WTC11 (cell line): ENCODE measurements around the gene CLEC10A. TPM values are rescaled to one million over a fixed set of nuclear protein-coding genes. Genes with fewer than 3 reads are reported as not detected.
"Not testable (repeated sequence)": the region's sequence is repeated elsewhere in the genome, so short reads cannot be mapped to it uniquely, and the experiment has no call there.

ENCODE experiments used
- ATAC-seq: fragments of 200-7000 bp; cut with Tn5 transposase; 2 replicates; pipeline ENCODE4 v1.10.0; 2021; ENCODE audit warnings: mild to moderate bottlenecking, moderate library complexity
- CTCF ChIA-PET: fragments of 300-600 bp; sonication (Branson Sonifier 250); formaldehyde crosslinking; loops from one replicate; lab custom pipeline; 2021; ENCODE audit warnings: antibody characterized with exemption; lab: Charles Lee
- POLR2A ChIA-PET: fragments of 350-600 bp; sonication (Branson Sonifier 250); formaldehyde crosslinking; loops from one replicate; lab custom pipeline; 2021; ENCODE audit warnings: antibody characterized with exemption; lab: Charles Lee
- DNase-seq: peaks from one replicate; pipeline ENCODE4 v3.0.0; 2021; ENCODE audit warnings: low spot score
- H3K27ac Mint-ChIP-seq: 2 replicates; pipeline ENCODE4 v1.8.0; 2021; ENCODE audit warnings: mixed read lengths
- H3K27me3 Mint-ChIP-seq: 2 replicates; pipeline ENCODE4 v1.8.0; 2021; ENCODE audit warnings: low read depth, mild to moderate bottlenecking, moderate library complexity, mixed read lengths
- H3K36me3 Mint-ChIP-seq: 2 replicates; pipeline ENCODE4 v1.8.0; 2021; ENCODE audit warnings: mixed read lengths
- H3K4me1 Mint-ChIP-seq: 2 replicates; pipeline ENCODE4 v1.8.0; 2022; ENCODE audit warnings: mixed read lengths
- H3K4me3 Mint-ChIP-seq: 2 replicates; pipeline ENCODE4 v1.8.0; 2021; ENCODE audit warnings: mild to moderate bottlenecking, moderate library complexity, mixed read lengths
- H3K9me3 Mint-ChIP-seq: 2 replicates; pipeline ENCODE4 v1.8.0; 2021; ENCODE audit warnings: mixed read lengths
- AR ChIP-seq: fragments of 250-450 bp; sonication (Bioruptor Pico); IDR thresholded peaks from 2 replicates; pipeline ENCODE4 v1.9.0; 2021; ENCODE audit warnings: mild to moderate bottlenecking
- ATF2 ChIP-seq: sonication (generic); formaldehyde crosslinking; IDR thresholded peaks from 2 replicates; pipeline ENCODE4 v1.8.1; 2022; ENCODE audit warnings: low read depth, missing genetic modification reagents, borderline replicate concordance
- E2F4 ChIP-seq: sonication (generic); formaldehyde crosslinking; IDR thresholded peaks from 2 replicates; pipeline ENCODE4 v1.8.1; 2022; ENCODE audit warnings: low read depth, mild to moderate bottlenecking, moderate library complexity, missing genetic modification reagents, borderline replicate concordance
- EMX1 ChIP-seq: fragments of 250-450 bp; sonication (Bioruptor Pico); IDR thresholded peaks from 2 replicates; pipeline ENCODE4 v1.8.0; 2021; ENCODE audit warnings: mild to moderate bottlenecking
- ESRRA ChIP-seq: sonication (generic); formaldehyde crosslinking; IDR thresholded peaks from 2 replicates; pipeline ENCODE4 v1.8.1; 2022; ENCODE audit warnings: mild to moderate bottlenecking, missing genetic modification reagents, borderline replicate concordance
- ETV6 ChIP-seq: sonication (generic); formaldehyde crosslinking; IDR thresholded peaks from 2 replicates; pipeline ENCODE4 v1.8.1; 2022; ENCODE audit warnings: mild to moderate bottlenecking, missing genetic modification reagents
- FOXP1 ChIP-seq: sonication (generic); formaldehyde crosslinking; IDR thresholded peaks from 2 replicates; pipeline ENCODE4 v1.8.0; 2022; ENCODE audit warnings: missing genetic modification reagents, mild to moderate bottlenecking, moderate library complexity, borderline replicate concordance
- HMGA2 ChIP-seq: fragments of 250-450 bp; sonication (Bioruptor Pico); IDR thresholded peaks from 2 replicates; pipeline ENCODE4 v1.4.0; 2021; ENCODE audit warnings: mild to moderate bottlenecking, moderate library complexity
- HMGXB4 ChIP-seq: sonication (generic); formaldehyde crosslinking; IDR thresholded peaks from 2 replicates; pipeline ENCODE4 v1.8.1; 2023; ENCODE audit warnings: mild to moderate bottlenecking, moderate library complexity, missing genetic modification reagents
- MAX ChIP-seq: sonication (generic); formaldehyde crosslinking; IDR thresholded peaks from 2 replicates; pipeline ENCODE4 v1.8.0; 2022; ENCODE audit warnings: mild to moderate bottlenecking, missing genetic modification reagents
- NFE2L1 ChIP-seq: sonication (generic); formaldehyde crosslinking; IDR thresholded peaks from 2 replicates; pipeline ENCODE4 v1.8.1; 2023; ENCODE audit warnings: missing genetic modification reagents
- NFYB ChIP-seq: sonication (generic); formaldehyde crosslinking; conservative IDR thresholded peaks from 2 replicates; pipeline ENCODE4 v1.8.0; 2022; ENCODE audit warnings: low read depth, missing genetic modification reagents
- NR2C2 ChIP-seq: sonication (generic); formaldehyde crosslinking; IDR thresholded peaks from 2 replicates; pipeline ENCODE4 v1.8.0; 2022; ENCODE audit warnings: mild to moderate bottlenecking, missing genetic modification reagents
- PREB ChIP-seq: sonication (generic); formaldehyde crosslinking; IDR thresholded peaks from 2 replicates; pipeline ENCODE4 v1.8.1; 2022; ENCODE audit warnings: mild to moderate bottlenecking, missing genetic modification reagents, moderate library complexity, borderline replicate concordance
- SP1 ChIP-seq: sonication (generic); formaldehyde crosslinking; conservative IDR thresholded peaks from 2 replicates; pipeline ENCODE4 v1.8.1; 2022; ENCODE audit warnings: missing genetic modification reagents
- USF2 ChIP-seq: sonication (generic); formaldehyde crosslinking; IDR thresholded peaks from 2 replicates; pipeline ENCODE4 v1.8.1; 2023; ENCODE audit warnings: mild to moderate bottlenecking, missing genetic modification reagents, moderate library complexity
- ZBTB43 ChIP-seq: sonication (generic); formaldehyde crosslinking; IDR thresholded peaks from 2 replicates; pipeline ENCODE4 v1.8.1; 2023; ENCODE audit warnings: mild to moderate bottlenecking, missing genetic modification reagents
- ZNF425 ChIP-seq: fragments of 250-450 bp; sonication (Bioruptor Pico); conservative IDR thresholded peaks from 2 replicates; pipeline ENCODE4 v1.9.0; 2021; ENCODE audit warnings: mild to moderate bottlenecking
- ZNF671 ChIP-seq: fragments of 250-450 bp; sonication (Bioruptor Pico); IDR thresholded peaks from 2 replicates; pipeline ENCODE4 v1.8.0; 2021; ENCODE audit warnings: mild to moderate bottlenecking
- total RNA-seq: library from RNA; stranded (reverse); gene quantifications from 3 replicates; pipeline ENCODE4 v1.2.3, GENCODE V29; 2021

CLEC10A gene
- total RNA-seq, 1 experiment from 2014 or later, result not detected

GRCh38 chr17:7120635-7121034 lies 40.6 kb upstream of the CLEC10A start:
- H3K9me3 Mint-ChIP-seq, H3K27ac Mint-ChIP-seq, H3K4me3 Mint-ChIP-seq, H3K36me3 Mint-ChIP-seq, POLR2A ChIA-PET, DNase-seq, ATAC-seq, H3K4me1 Mint-ChIP-seq: not testable (repeated sequence)
- CTCF ChIA-PET, result interaction anchor here (1.5 kb wide), 1 partner anchor 13 kb away, joined by 3 read pairs; no protein-coding TSS in a partner anchor
- H3K27me3 Mint-ChIP-seq, result peaks cover 23% of the 10 kb centered on the region

GRCh38 chr17:7120123-7120522 lies 40.1 kb upstream of the CLEC10A start:
- CTCF ChIA-PET, result interaction anchor here (0.8 kb wide), 1 partner anchor 13 kb away, joined by 4 read pairs; no protein-coding TSS in a partner anchor
- DNase-seq, result no peak
- no peak for TF ChIP-seq ATF2 (CRISPR knock-in tag)
- no peak for TF ChIP-seq SP1 (CRISPR knock-in tag)
- TF ChIP-seq ZNF671, result no peak
- TF ChIP-seq USF2 (CRISPR knock-in tag), result no peak
- no peak for TF ChIP-seq EMX1 (CRISPR knock-in tag)
- no peak for TF ChIP-seq HMGA2 (CRISPR knock-in tag)
- TF ChIP-seq NFYB (CRISPR knock-in tag), result no peak
- no peak for TF ChIP-seq NFE2L1 (CRISPR knock-in tag)
- TF ChIP-seq ETV6 (CRISPR knock-in tag), result no peak
- no peak for TF ChIP-seq ESRRA
- TF ChIP-seq ZNF425 (CRISPR knock-in tag), result no peak
- no peak for TF ChIP-seq NR2C2 (CRISPR knock-in tag)
- POLR2A ChIA-PET, result no interaction called here
- H3K27me3 Mint-ChIP-seq, result peaks cover 23% of the 10 kb centered on the region
- H3K4me1 Mint-ChIP-seq, result peaks cover 10% of the 10 kb centered on the region
- H3K4me3 Mint-ChIP-seq, result no peak overlapping the region
- no peak overlapping the region for H3K27ac Mint-ChIP-seq
- H3K36me3 Mint-ChIP-seq, result no peaks in the 10 kb centered on the region
- no peaks in the 10 kb centered on the region for H3K9me3 Mint-ChIP-seq
- no peak for ATAC-seq

GRCh38 chr17:7119314-7119713 lies 39.3 kb upstream of the CLEC10A start:
- Mint-ChIP-seq H3K36me3 (no peaks in the 10 kb centered on the region), H3K4me1 (peaks cover 17% of the 10 kb centered on the region), H3K9me3 (no peaks in the 10 kb centered on the region), H3K4me3 (no peak overlapping the region), H3K27me3 (peaks cover 23% of the 10 kb centered on the region), H3K27ac (no peak overlapping the region)
- DNase-seq, result peak; percentile 44
- ChIA-PET POLR2A (no interaction called here), CTCF (interaction anchor here (0.8 to 0.9 kb wide), 2 partner anchors 10 to 14 kb away, joined by 3 to 4 read pairs; no protein-coding TSS in a partner anchor)
- ATAC-seq, result peak; percentile 41; the same call in 1 of the 2 replicates
- TF ChIP-seq MAX, result no peak
- no peak for TF ChIP-seq E2F4 (CRISPR knock-in tag)
- no peak for TF ChIP-seq HMGXB4 (CRISPR knock-in tag)
- TF ChIP-seq ESRRA, result no peak
- no peak for TF ChIP-seq AR (CRISPR knock-in tag)
- no peak for TF ChIP-seq FOXP1 (CRISPR knock-in tag)
- no peak for TF ChIP-seq ZBTB43 (CRISPR knock-in tag)
- TF ChIP-seq PREB (CRISPR knock-in tag), result no peak
